Panc1 (cell line): ENCODE results near the gene LY86.

Experiments
- CTCF ChIP-seq: fragments of 450-650 bp; IDR thresholded peaks from 2 replicates; pipeline ENCODE4 v1.5.1; 2017; ENCODE audit warnings: mild to moderate bottlenecking
- POLR2AphosphoS5 ChIP-seq: IDR thresholded peaks from 2 replicates; pipeline ENCODE4 v1.6.1; 2012; ENCODE audit warnings: mild to moderate bottlenecking, low read depth, low read length, moderate library complexity

DNA sequence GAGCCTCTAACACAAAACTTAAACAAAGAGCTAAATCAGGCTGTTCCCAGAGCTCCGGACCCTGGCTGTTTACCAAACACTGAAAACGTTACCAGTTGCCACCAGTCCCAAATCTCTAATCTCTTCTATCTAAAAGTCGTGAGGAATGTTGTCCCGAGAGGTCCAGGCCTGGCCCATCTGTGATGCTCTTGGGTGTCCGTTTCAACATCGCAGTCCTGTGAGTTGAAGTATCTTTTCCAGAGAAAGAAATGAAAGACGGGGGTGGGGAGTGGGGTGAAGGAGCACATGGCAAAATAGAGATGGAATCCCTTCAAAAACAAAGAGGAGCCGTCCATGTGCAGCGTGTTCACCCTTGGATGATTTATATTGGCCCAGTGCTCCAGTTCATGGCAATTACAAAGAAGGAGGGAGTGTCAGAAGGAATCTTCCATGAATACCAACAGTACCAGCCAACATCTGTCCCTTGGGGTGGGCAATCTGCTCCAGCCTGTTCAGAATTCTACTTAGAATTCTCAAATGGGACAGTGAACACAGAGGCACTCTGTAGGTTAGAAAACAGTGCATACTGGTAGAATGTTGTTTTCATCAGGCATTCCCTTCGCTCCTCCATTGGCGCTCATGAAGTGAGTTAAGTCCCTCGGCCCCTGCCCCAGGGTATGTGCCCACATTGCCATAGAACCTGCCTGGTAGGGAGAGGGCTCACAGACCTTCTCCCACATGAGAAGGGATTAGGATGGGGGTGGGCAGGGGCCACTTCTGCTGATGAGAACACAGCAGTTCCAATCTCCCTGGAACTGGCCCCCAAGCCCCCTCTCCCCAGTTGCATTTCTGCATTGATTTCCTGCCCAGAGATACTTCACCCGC lies 112.1 kb downstream of the LY86 start:
- no peak for TF ChIP-seq CTCF
- no peak for TF ChIP-seq POLR2AphosphoS5
